Keratinocyte (primary cell): ENCODE measurements around the gene C1QTNF5. TPM values are rescaled to one million over a fixed set of nuclear protein-coding genes. Genes with fewer than 3 reads are reported as not detected.

Experiments
- DNase-seq: peaks from one replicate; pipeline ENCODE4 v3.0.0-alpha.2; 2011; ENCODE audit warnings: low read depth, missing footprints, low spot score
- FAIRE-seq: peaks from 2 replicates; lab custom pipeline; 2011; peaks lifted over from hg19 to GRCh38; lab: Jason Lieb, UNC
- H2AFZ ChIP-seq: 2 replicates; pipeline ENCODE4 v1.6.0; 2012; ENCODE audit warnings: low read length, control low read depth, inconsistent platforms; ENCODE audit not compliant: control insufficient read depth
- H3K27ac ChIP-seq: 2 replicates; pipeline ENCODE4 v1.5.1; 2011; ENCODE audit warnings: low read length; ENCODE audit not compliant: control insufficient read depth, insufficient read depth
- H3K27me3 ChIP-seq: 3 replicates; pipeline ENCODE4 v1.6.0; 2011; ENCODE audit warnings: low read length; ENCODE audit not compliant: control insufficient read depth, insufficient read depth; ENCODE audit errors: extremely low read depth
- H3K36me3 ChIP-seq, 2 experiments: 2 replicates in 1 of 2; 3 replicates in 1 of 2; pipeline ENCODE4 v1.5.1; 2011; ENCODE audit warnings: low read length in 2 of 2, mild to moderate bottlenecking in 1 of 2; ENCODE audit not compliant: control insufficient read depth in 2 of 2, insufficient read depth in 2 of 2; ENCODE audit errors: extremely low read depth in 1 of 2
- H3K4me1 ChIP-seq: 3 replicates; pipeline ENCODE4 v1.5.1; 2011; ENCODE audit warnings: low read length; ENCODE audit not compliant: control insufficient read depth, insufficient read depth; ENCODE audit errors: extremely low read depth
- H3K4me2 ChIP-seq: 3 replicates; pipeline ENCODE4 v1.6.0; 2011; ENCODE audit warnings: low read depth, low read length; ENCODE audit not compliant: control insufficient read depth, insufficient read depth; ENCODE audit errors: extremely low read depth
- H3K4me3 ChIP-seq, 3 experiments: fragments of 200-600 bp in 1 of 3; sonication (generic) in 1 of 3; 2 replicates in 2 of 3; 3 replicates in 1 of 3; pipeline ENCODE4 v1.5.1; 2011 to 2016; ENCODE audit warnings: low read length in 3 of 3, mild to moderate bottlenecking in 3 of 3, control low read depth in 2 of 3, inconsistent platforms in 1 of 3, low read depth in 1 of 3, mixed read lengths in 1 of 3, mixed run types in 1 of 3, moderate library complexity in 1 of 3; ENCODE audit not compliant: control insufficient read depth in 2 of 3, insufficient read depth in 2 of 3; ENCODE audit errors: extremely low read depth in 1 of 3
- H3K79me2 ChIP-seq: 2 replicates; pipeline ENCODE4 v1.6.0; 2012; ENCODE audit warnings: low read length; ENCODE audit not compliant: control insufficient read depth, insufficient read depth
- H3K9ac ChIP-seq: 3 replicates; pipeline ENCODE4 v1.6.0; 2011; ENCODE audit warnings: low read length; ENCODE audit not compliant: control insufficient read depth, insufficient read depth; ENCODE audit errors: extremely low read depth
- H3K9me1 ChIP-seq: 3 replicates; pipeline ENCODE4 v1.6.0; 2011; ENCODE audit warnings: low read length; ENCODE audit not compliant: control insufficient read depth, insufficient read depth; ENCODE audit errors: extremely low read depth
- H3K9me3 ChIP-seq: 2 replicates; pipeline ENCODE4 v1.5.1; 2012; ENCODE audit warnings: low read depth, low read length; ENCODE audit not compliant: control insufficient read depth
- H4K20me1 ChIP-seq: 3 replicates; pipeline ENCODE4 v1.6.0; 2011; ENCODE audit warnings: low read length; ENCODE audit not compliant: control insufficient read depth, insufficient read depth; ENCODE audit errors: extremely low read depth
- CTCF ChIP-seq, 3 experiments: IDR thresholded peaks in 1 of 3; conservative IDR thresholded peaks in 1 of 3; optimal IDR thresholded peaks in 1 of 3; 2 replicates in 2 of 3; 3 replicates in 1 of 3; pipeline versions ENCODE3 to v1.5.1; 2011; ENCODE audit warnings: low read length in 3 of 3, mild to moderate bottlenecking in 3 of 3, moderate library complexity in 2 of 3, control low read depth in 1 of 3, inconsistent platforms in 1 of 3; ENCODE audit not compliant: insufficient read depth in 2 of 3; ENCODE audit errors: extremely low read depth in 1 of 3
- EZH2 ChIP-seq: IDR thresholded peaks from one replicate; pipeline ENCODE4 v1.6.1; 2012; ENCODE audit warnings: inconsistent platforms, mild to moderate bottlenecking, low read length, moderate library complexity
- dilution Hi-C: fragments of 300-500 bp; cut with MboI; formaldehyde crosslinking; loops from one replicate; pipeline ENCODE4 v1.7.0; 2020; ENCODE audit warnings: low sequenced_read_pairs; ENCODE audit not compliant: extremely low pct_ligation_motif_present
- polyA plus RNA-seq, 5 experiments: library from polyadenylated mRNA; depleted of rRNA in 3 of 5; stranded (reverse) in 3 of 5; stranded (forward) in 1 of 5; unstranded in 1 of 5; fragments of >200 nt; gene quantifications; 1 replicate in 1 of 5; 2 replicates in 3 of 5; 3 replicates in 1 of 5; pipeline versions ENCODE4 v1.2.1 to v1.2.3, GENCODE V29; 2011 to 2012; ENCODE audit warnings: missing spikeins in 2 of 5, low read depth in 1 of 5, low replicate concordance in 1 of 5

The C1QTNF5 gene
- polyA plus RNA-seq, 1 donor (not counting 4 experiments of a cell fraction or from before 2014, with no cell fraction given) = not detected

GRCh38 chr11:119367661-119368120 is 27.0 kb upstream of the C1QTNF5 start:
- H2AFZ ChIP-seq = no peak overlapping the region
- FAIRE-seq (no peak), DNase-seq (no peak)
- TF ChIP-seq EZH2 (no peak), CTCF (optimal IDR thresholded peaks at IDR 0.05 in 1 of 3, IDR thresholded peaks at IDR 0.05 in 1 of 3, conservative IDR thresholded peaks at IDR 0.05 in 1 of 3; ENCODE audit: extremely low read depth in 1 of 3, insufficient read depth in 2 of 3, low read length in 3 of 3) (no peak)
- peaks cover 8% of the 10 kb centered on the region for H3K4me1 ChIP-seq
- H3K36me3 ChIP-seq = no peaks in the 10 kb centered on the region
- no peak overlapping the region for H3K9ac ChIP-seq
- H3K79me2 ChIP-seq = no peaks in the 10 kb centered on the region
- no peak overlapping the region for H3K4me2 ChIP-seq
- dilution Hi-C loops = no loop called here
- no peak overlapping the region for H3K27ac ChIP-seq
- no peaks in the 10 kb centered on the region for H3K9me1 ChIP-seq
- H3K27me3 ChIP-seq = peaks cover 28% of the 10 kb centered on the region
- H3K4me3 ChIP-seq = no peak overlapping the region
- H3K9me3 ChIP-seq = no peaks in the 10 kb centered on the region
- H4K20me1 ChIP-seq = no peaks in the 10 kb centered on the region

GRCh38 chr11:119366690-119367620 is 26.3 kb upstream of the C1QTNF5 start:
- Histone ChIP-seq H3K27ac (no peak overlapping the region), H3K27me3 (peaks cover 29% of the 10 kb centered on the region), H3K4me1 (peaks cover 8% of the 10 kb centered on the region), H3K9me1 (no peaks in the 10 kb centered on the region), H2AFZ (no peak overlapping the region), H4K20me1 (no peaks in the 10 kb centered on the region), H3K79me2 (no peaks in the 10 kb centered on the region), H3K9ac (no peak overlapping the region), H3K4me3 (no peak overlapping the region), H3K4me2 (no peak overlapping the region), H3K9me3 (no peaks in the 10 kb centered on the region), H3K36me3 (no peaks in the 10 kb centered on the region)
- dilution Hi-C loops = no loop called here
- TF ChIP-seq CTCF (optimal IDR thresholded peaks at IDR 0.05 in 1 of 3, IDR thresholded peaks at IDR 0.05 in 1 of 3, conservative IDR thresholded peaks at IDR 0.05 in 1 of 3; ENCODE audit: extremely low read depth in 1 of 3, insufficient read depth in 2 of 3, low read length in 3 of 3) (no peak), EZH2 (no peak)
- FAIRE-seq (no peak), DNase-seq (no peak)
